ENCODE measurements around the gene SCAF4. TPM values are rescaled to one million over a fixed set of nuclear protein-coding genes. Genes with fewer than 3 reads are reported as not detected.

Gene SCAF4
- polyA plus RNA-seq, 2 of the 4 experiments (the other 2 are of a cell fraction) = 10.4 to 16.6 TPM

- TF ChIP-seq HOXA7 (CRISPR knock-in tag; IDR thresholded peaks at IDR 0.05) = no peak
- no peak for TF ChIP-seq EHMT2 (IDR thresholded peaks at IDR 0.05; ENCODE audit: low read depth)
- TF ChIP-seq HEYL (CRISPR knock-in tag; IDR thresholded peaks at IDR 0.05) = no peak
- no peak for TF ChIP-seq FOSL2 (IDR thresholded peaks at IDR 0.05)
- no peak for TF ChIP-seq FOSL2 (CRISPR knock-in tag; IDR thresholded peaks at IDR 0.05)
- no peak for TF ChIP-seq CBX2 (IDR thresholded peaks at IDR 0.05; ENCODE audit: borderline replicate concordance, low read depth)
- TF ChIP-seq POLR2AphosphoS2 (conservative IDR thresholded peaks at IDR 0.05; ENCODE audit: low read length) = no peak
- TF ChIP-seq HOXB13 (CRISPR knock-in tag; IDR thresholded peaks at IDR 0.05; ENCODE audit: low read depth) = no peak
- TF ChIP-seq NFE2L2 (conservative IDR thresholded peaks at IDR 0.05; ENCODE audit: low read length) = no peak
- TF ChIP-seq PBX3 (IDR thresholded peaks at IDR 0.05) = no peak
- no peak for TF ChIP-seq KDM5A (IDR thresholded peaks at IDR 0.05)
- TF ChIP-seq MYC (IDR thresholded peaks at IDR 0.05; ENCODE audit: borderline replicate concordance, low read length) = no peak
- WGBS (ENCODE audit: missing lambda C conversion rate) = 82% methylated on average over 3 of the region's 3 CpGs
- ChIA-PET CTCF (no interaction called here), POLR2A (no interaction called here)
- no peak for DNase-seq (ENCODE audit: low read depth in 1 of 2, low spot score in 1 of 2)
- Histone ChIP-seq H3K4me3 (no peak overlapping the region), H3K9me3 (no peaks in the 10 kb centered on the region), H3K27ac (no peak overlapping the region), H3K4me1 (no peaks in the 10 kb centered on the region), H3K4me2 (no peak overlapping the region)
- ATAC-seq = no peak
- no peak for FAIRE-seq
Observed at GRCh38 chr21:31647650-31648049, 84.3 kb downstream of the SCAF4 start.

- no peak for ATAC-seq
- Histone ChIP-seq H3K4me1 (no peaks in the 10 kb centered on the region), H3K4me2 (no peak overlapping the region), H3K27ac (no peak overlapping the region), H3K4me3 (no peak overlapping the region), H3K9me3 (no peaks in the 10 kb centered on the region)
- no peak for DNase-seq (ENCODE audit: low read depth in 1 of 2, low spot score in 1 of 2)
- FAIRE-seq = no peak
- ChIA-PET POLR2A (no interaction called here), CTCF (interaction anchor here (0.6 kb wide), 1 partner anchor 465 kb away, joined by 3 read pairs; no protein-coding TSS in a partner anchor)
- TF ChIP-seq PBX3 (IDR thresholded peaks at IDR 0.05) = no peak
- no peak for TF ChIP-seq JUN (IDR thresholded peaks at IDR 0.05)
- no peak for TF ChIP-seq KDM5A (IDR thresholded peaks at IDR 0.05)
- TF ChIP-seq HOXA7 (CRISPR knock-in tag; IDR thresholded peaks at IDR 0.05) = no peak
- TF ChIP-seq SREBF2 (IDR thresholded peaks at IDR 0.05) = no peak
- no peak for TF ChIP-seq ZFP36 (IDR thresholded peaks at IDR 0.05; ENCODE audit: borderline replicate concordance, partially characterized antibody)
- TF ChIP-seq, protein P1, sequence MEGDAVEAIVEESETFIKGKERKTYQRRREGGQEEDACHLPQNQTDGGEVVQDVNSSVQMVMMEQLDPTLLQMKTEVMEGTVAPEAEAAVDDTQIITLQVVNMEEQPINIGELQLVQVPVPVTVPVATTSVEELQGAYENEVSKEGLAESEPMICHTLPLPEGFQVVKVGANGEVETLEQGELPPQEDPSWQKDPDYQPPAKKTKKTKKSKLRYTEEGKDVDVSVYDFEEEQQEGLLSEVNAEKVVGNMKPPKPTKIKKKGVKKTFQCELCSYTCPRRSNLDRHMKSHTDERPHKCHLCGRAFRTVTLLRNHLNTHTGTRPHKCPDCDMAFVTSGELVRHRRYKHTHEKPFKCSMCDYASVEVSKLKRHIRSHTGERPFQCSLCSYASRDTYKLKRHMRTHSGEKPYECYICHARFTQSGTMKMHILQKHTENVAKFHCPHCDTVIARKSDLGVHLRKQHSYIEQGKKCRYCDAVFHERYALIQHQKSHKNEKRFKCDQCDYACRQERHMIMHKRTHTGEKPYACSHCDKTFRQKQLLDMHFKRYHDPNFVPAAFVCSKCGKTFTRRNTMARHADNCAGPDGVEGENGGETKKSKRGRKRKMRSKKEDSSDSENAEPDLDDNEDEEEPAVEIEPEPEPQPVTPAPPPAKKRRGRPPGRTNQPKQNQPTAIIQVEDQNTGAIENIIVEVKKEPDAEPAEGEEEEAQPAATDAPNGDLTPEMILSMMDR (IDR thresholded peaks at IDR 0.05) = no peak
- TF ChIP-seq ZNF302 (CRISPR knock-in tag; IDR thresholded peaks at IDR 0.05) = no peak
- TF ChIP-seq ATOH8 (CRISPR knock-in tag; IDR thresholded peaks at IDR 0.05; ENCODE audit: low read depth) = no peak
- TF ChIP-seq, protein P2, sequence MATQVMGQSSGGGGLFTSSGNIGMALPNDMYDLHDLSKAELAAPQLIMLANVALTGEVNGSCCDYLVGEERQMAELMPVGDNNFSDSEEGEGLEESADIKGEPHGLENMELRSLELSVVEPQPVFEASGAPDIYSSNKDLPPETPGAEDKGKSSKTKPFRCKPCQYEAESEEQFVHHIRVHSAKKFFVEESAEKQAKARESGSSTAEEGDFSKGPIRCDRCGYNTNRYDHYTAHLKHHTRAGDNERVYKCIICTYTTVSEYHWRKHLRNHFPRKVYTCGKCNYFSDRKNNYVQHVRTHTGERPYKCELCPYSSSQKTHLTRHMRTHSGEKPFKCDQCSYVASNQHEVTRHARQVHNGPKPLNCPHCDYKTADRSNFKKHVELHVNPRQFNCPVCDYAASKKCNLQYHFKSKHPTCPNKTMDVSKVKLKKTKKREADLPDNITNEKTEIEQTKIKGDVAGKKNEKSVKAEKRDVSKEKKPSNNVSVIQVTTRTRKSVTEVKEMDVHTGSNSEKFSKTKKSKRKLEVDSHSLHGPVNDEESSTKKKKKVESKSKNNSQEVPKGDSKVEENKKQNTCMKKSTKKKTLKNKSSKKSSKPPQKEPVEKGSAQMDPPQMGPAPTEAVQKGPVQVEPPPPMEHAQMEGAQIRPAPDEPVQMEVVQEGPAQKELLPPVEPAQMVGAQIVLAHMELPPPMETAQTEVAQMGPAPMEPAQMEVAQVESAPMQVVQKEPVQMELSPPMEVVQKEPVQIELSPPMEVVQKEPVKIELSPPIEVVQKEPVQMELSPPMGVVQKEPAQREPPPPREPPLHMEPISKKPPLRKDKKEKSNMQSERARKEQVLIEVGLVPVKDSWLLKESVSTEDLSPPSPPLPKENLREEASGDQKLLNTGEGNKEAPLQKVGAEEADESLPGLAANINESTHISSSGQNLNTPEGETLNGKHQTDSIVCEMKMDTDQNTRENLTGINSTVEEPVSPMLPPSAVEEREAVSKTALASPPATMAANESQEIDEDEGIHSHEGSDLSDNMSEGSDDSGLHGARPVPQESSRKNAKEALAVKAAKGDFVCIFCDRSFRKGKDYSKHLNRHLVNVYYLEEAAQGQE (IDR thresholded peaks at IDR 0.05) = no peak
- no peak for TF ChIP-seq CHD4 (IDR thresholded peaks at IDR 0.05; ENCODE audit: borderline replicate concordance)
- TF ChIP-seq TFCP2L1 (CRISPR knock-in tag; IDR thresholded peaks at IDR 0.05) = no peak
- no peak for TF ChIP-seq MAFK (IDR thresholded peaks at IDR 0.05; ENCODE audit: partially characterized antibody)
- TF ChIP-seq RNF2 (IDR thresholded peaks at IDR 0.05; ENCODE audit: borderline replicate concordance, low read depth) = no peak
- 46% methylated on average over 4 of the region's 4 CpGs for WGBS (ENCODE audit: missing lambda C conversion rate)
Observed at GRCh38 chr21:31644643-31645042, 87.3 kb downstream of the SCAF4 start.

Data from A549 (cell line).